ENCODE measurements around the gene ELL. TPM values are rescaled to one million over a fixed set of nuclear protein-coding genes. Genes with fewer than 3 reads are reported as not detected.

Gene ELL
- total RNA-seq, 2 experiments from 2014 or later, result 46.2 to 46.8 TPM

- POLR2A ChIA-PET, result no interaction called here
- CTCF ChIA-PET, result no interaction called here
Measured at GRCh38 chr19:18500799-18501198, 21.1 kb downstream of the ELL start.

GRCh38 chr19:18500376-18500775, 21.5 kb downstream of the ELL start:
- no peaks in the 10 kb centered on the region for H3K27me3 Mint-ChIP-seq
- peaks cover 87% of the 10 kb centered on the region for H3K4me1 Mint-ChIP-seq (ENCODE audit: low read depth)
- no peaks in the 10 kb centered on the region for H3K36me3 Mint-ChIP-seq (ENCODE audit: low read depth)
- no peak overlapping the region for H3K4me3 Mint-ChIP-seq
- DNase-seq (no peak), ATAC-seq (ENCODE audit: poor library complexity) (no peak)
- H3K27ac Mint-ChIP-seq, result peak overlapping the region; percentile 36
- ChIA-PET POLR2A (no interaction called here), CTCF (no interaction called here)
- no peak overlapping the region for H3K4me3 ChIP-seq (ENCODE audit: low read length)
- no peaks in the 10 kb centered on the region for H3K27me3 ChIP-seq (ENCODE audit: control insufficient read depth in 1 of 2, insufficient read depth in 2 of 2, low read length in 2 of 2)
- H3K9me3 Mint-ChIP-seq, result no peaks in the 10 kb centered on the region
- H3K27ac ChIP-seq (ENCODE audit: low read depth in 1 of 2, low read length in 2 of 2), result no peak overlapping the region
- no peaks in the 10 kb centered on the region for H3K9me3 ChIP-seq (ENCODE audit: control insufficient read depth in 1 of 2, insufficient read depth in 1 of 2, low read length in 2 of 2)
- intact Hi-C loops (cut with DNase I, micrococcal nuclease), result no loop called here
- H3K36me3 ChIP-seq (ENCODE audit: insufficient read depth, low read length), result no peaks in the 10 kb centered on the region
- H3K4me1 ChIP-seq (ENCODE audit: insufficient read depth, low read length), result peaks cover 100% of the 10 kb centered on the region
- TF ChIP-seq CTCF (IDR thresholded peaks at IDR 0.05), result no peak

More at GRCh38 chr19:18500799-18501198, 21.1 kb downstream of the ELL start:
- Histone ChIP-seq H3K4me3 (ENCODE audit: low read length) (no peak overlapping the region), H3K9me3 (ENCODE audit: control insufficient read depth in 1 of 2, insufficient read depth in 1 of 2, low read length in 2 of 2) (no peaks in the 10 kb centered on the region), H3K4me1 (ENCODE audit: insufficient read depth, low read length) (peaks cover 100% of the 10 kb centered on the region), H3K36me3 (ENCODE audit: insufficient read depth, low read length) (no peaks in the 10 kb centered on the region), H3K27me3 (ENCODE audit: control insufficient read depth in 1 of 2, insufficient read depth in 2 of 2, low read length in 2 of 2) (no peaks in the 10 kb centered on the region), H3K27ac (ENCODE audit: low read depth in 1 of 2, low read length in 2 of 2) (no peak overlapping the region)
- Mint-ChIP-seq H3K27ac (peak overlapping the region; percentile 51), H3K4me3 (no peak overlapping the region), H3K27me3 (no peaks in the 10 kb centered on the region), H3K4me1 (ENCODE audit: low read depth) (peaks cover 87% of the 10 kb centered on the region), H3K36me3 (ENCODE audit: low read depth) (no peaks in the 10 kb centered on the region), H3K9me3 (no peaks in the 10 kb centered on the region)
- TF ChIP-seq CTCF (IDR thresholded peaks at IDR 0.05), result no peak
- ATAC-seq (ENCODE audit: poor library complexity) (no peak), DNase-seq (no peak)
- intact Hi-C loops (cut with DNase I, micrococcal nuclease), result no loop called here

GRCh38 chr19:18499055-18499775, 22.7 kb downstream of the ELL start:
- intact Hi-C loops (cut with DNase I, micrococcal nuclease), result no loop called here
- ATAC-seq (ENCODE audit: poor library complexity) (no peak), DNase-seq (peak in 1 of 14 experiments; percentile 29)
- H3K4me3 Mint-ChIP-seq, result no peak overlapping the region
- H3K36me3 Mint-ChIP-seq (ENCODE audit: low read depth), result no peaks in the 10 kb centered on the region
- H3K4me3 ChIP-seq (ENCODE audit: low read length), result no peak overlapping the region
- peak overlapping the region; percentile 36 for H3K27ac Mint-ChIP-seq
- ChIA-PET POLR2A (interaction anchor here (0.6 kb wide), 1 partner anchor 201 kb away, joined by 4 read pairs; no protein-coding TSS in a partner anchor), CTCF (interaction anchor here (3.7 kb wide), 1 partner anchor 21 kb away, joined by 35 read pairs; the partner anchor contains the start of gene ELL)
- H3K27me3 ChIP-seq (ENCODE audit: control insufficient read depth in 1 of 2, insufficient read depth in 2 of 2, low read length in 2 of 2), result no peaks in the 10 kb centered on the region
- peaks cover 100% of the 10 kb centered on the region for H3K4me1 ChIP-seq (ENCODE audit: insufficient read depth, low read length)
- H3K9me3 Mint-ChIP-seq, result no peaks in the 10 kb centered on the region
- H3K9me3 ChIP-seq (ENCODE audit: control insufficient read depth in 1 of 2, insufficient read depth in 1 of 2, low read length in 2 of 2), result no peaks in the 10 kb centered on the region
- peak overlapping the region in 1 of 2 donors; percentile 7 for H3K27ac ChIP-seq (ENCODE audit: low read depth in 1 of 2, low read length in 2 of 2)
- no peaks in the 10 kb centered on the region for H3K36me3 ChIP-seq (ENCODE audit: insufficient read depth, low read length)
- no peak for TF ChIP-seq CTCF (IDR thresholded peaks at IDR 0.05)
- peaks cover 87% of the 10 kb centered on the region for H3K4me1 Mint-ChIP-seq (ENCODE audit: low read depth)
- no peaks in the 10 kb centered on the region for H3K27me3 Mint-ChIP-seq

Measured in CD4-positive, alpha-beta T cell (primary cell).